ENCODE results near the gene PATJ.

PATJ gene

GRCh38 chr1:62066713-62067112 lies 324.4 kb downstream of the PATJ start:
- no peaks in the 10 kb centered on the region for H3K9me3 ChIP-seq (ENCODE audit: control insufficient read depth, insufficient read depth, low read depth, low read length)

DNA sequence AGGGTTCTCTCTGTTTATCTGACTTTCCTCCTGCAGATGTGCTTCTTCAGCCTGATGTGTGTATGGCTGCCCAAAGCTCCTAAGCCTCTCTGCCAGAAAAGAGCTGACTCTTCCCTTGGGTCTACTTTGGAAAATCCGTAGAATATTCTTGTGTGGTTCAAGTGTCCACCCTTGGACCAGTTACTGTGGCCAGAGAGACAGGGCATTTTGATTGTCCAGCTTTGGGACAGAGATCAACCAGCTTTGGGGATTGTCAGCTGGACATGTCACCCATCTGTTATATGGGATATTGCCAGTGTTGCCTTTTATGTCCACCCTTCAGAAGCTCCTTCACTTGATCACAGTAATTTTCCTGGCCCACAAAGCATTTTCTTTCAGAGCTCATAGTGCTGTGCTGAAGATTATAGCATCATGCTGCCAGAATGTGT lies 326.1 kb downstream of the PATJ start:
- no peak overlapping the region for H3K4me3 ChIP-seq (ENCODE audit: low read depth, low read length)
- no peaks in the 10 kb centered on the region for H3K9me3 ChIP-seq (ENCODE audit: control insufficient read depth, insufficient read depth, low read depth, low read length)
- H3K27ac ChIP-seq (ENCODE audit: extremely low read depth, low read depth, low read length) = no peak overlapping the region
- TF ChIP-seq ZNF677 (tag by site-specific recombination; IDR thresholded peaks at IDR 0.05) (no peak), ZNF792 (tag by site-specific recombination; IDR thresholded peaks at IDR 0.05) (no peak), ZSCAN23 (tag by site-specific recombination; IDR thresholded peaks at IDR 0.05) (no peak), ZBTB48 (tag by site-specific recombination; IDR thresholded peaks at IDR 0.05) (no peak), ZNF701 (tag by site-specific recombination; IDR thresholded peaks at IDR 0.05) (no peak), ZNF777 (tag by site-specific recombination; IDR thresholded peaks at IDR 0.05; ENCODE audit: borderline replicate concordance) (no peak), ZNF580 (tag by site-specific recombination; IDR thresholded peaks at IDR 0.05) (no peak), ZNF121 (tag by site-specific recombination; IDR thresholded peaks at IDR 0.05) (no peak), ZNF391 (tag by site-specific recombination; IDR thresholded peaks at IDR 0.05; ENCODE audit: borderline replicate concordance, low read depth) (no peak), SCRT1 (tag by site-specific recombination; IDR thresholded peaks at IDR 0.05; ENCODE audit: borderline replicate concordance) (no peak), ZNF654 (tag by site-specific recombination; IDR thresholded peaks at IDR 0.05; ENCODE audit: low read depth) (no peak), GLI4 (tag by site-specific recombination; IDR thresholded peaks at IDR 0.05) (no peak), OVOL3 (tag by site-specific recombination; IDR thresholded peaks at IDR 0.05) (no peak), ZNF521 (tag by site-specific recombination; IDR thresholded peaks at IDR 0.05) (no peak), ZBTB6 (tag by site-specific recombination; IDR thresholded peaks at IDR 0.05) (no peak)
- TF ChIP-seq, protein P1, sequence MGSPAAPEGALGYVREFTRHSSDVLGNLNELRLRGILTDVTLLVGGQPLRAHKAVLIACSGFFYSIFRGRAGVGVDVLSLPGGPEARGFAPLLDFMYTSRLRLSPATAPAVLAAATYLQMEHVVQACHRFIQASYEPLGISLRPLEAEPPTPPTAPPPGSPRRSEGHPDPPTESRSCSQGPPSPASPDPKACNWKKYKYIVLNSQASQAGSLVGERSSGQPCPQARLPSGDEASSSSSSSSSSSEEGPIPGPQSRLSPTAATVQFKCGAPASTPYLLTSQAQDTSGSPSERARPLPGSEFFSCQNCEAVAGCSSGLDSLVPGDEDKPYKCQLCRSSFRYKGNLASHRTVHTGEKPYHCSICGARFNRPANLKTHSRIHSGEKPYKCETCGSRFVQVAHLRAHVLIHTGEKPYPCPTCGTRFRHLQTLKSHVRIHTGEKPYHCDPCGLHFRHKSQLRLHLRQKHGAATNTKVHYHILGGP (tag by site-specific recombination; IDR thresholded peaks at IDR 0.05) = no peak
- POLR2A ChIA-PET = no interaction called here
- CTCF ChIA-PET = interaction anchor here (0.6 to 2.3 kb wide), 3 partner anchors 14 to 105 kb away, joined by 3 to 8 read pairs (median 5); no protein-coding TSS in a partner anchor
- H3K4me1 ChIP-seq (ENCODE audit: control insufficient read depth, insufficient read depth, low read length) = peaks cover 6% of the 10 kb centered on the region; the same call in 1 of the 2 replicates
- no peaks in the 10 kb centered on the region for H3K36me3 ChIP-seq (ENCODE audit: control insufficient read depth in 2 of 2, insufficient read depth in 1 of 2, low read length in 2 of 2)

More at GRCh38 chr1:62066713-62067112, 324.4 kb downstream of the PATJ start:
- H3K4me3 ChIP-seq (ENCODE audit: low read depth, low read length) = no peak overlapping the region
- H3K27ac ChIP-seq (ENCODE audit: extremely low read depth, low read depth, low read length) = no peak overlapping the region
- ChIA-PET POLR2A (no interaction called here), CTCF (interaction anchor here (2.3 kb wide), 1 partner anchor 16 kb away, joined by 8 read pairs; no protein-coding TSS in a partner anchor)
- H3K4me1 ChIP-seq (ENCODE audit: control insufficient read depth, insufficient read depth, low read length) = peaks cover 6% of the 10 kb centered on the region; the same call in 1 of the 2 replicates
- H3K36me3 ChIP-seq (ENCODE audit: control insufficient read depth in 2 of 2, insufficient read depth in 1 of 2, low read length in 2 of 2) = no peaks in the 10 kb centered on the region
- TF ChIP-seq GLIS1 (tag by site-specific recombination; IDR thresholded peaks at IDR 0.05) = no peak
- no peak for TF ChIP-seq ZNF121 (tag by site-specific recombination; IDR thresholded peaks at IDR 0.05)
- TF ChIP-seq ZNF785 (tag by site-specific recombination; IDR thresholded peaks at IDR 0.05) = no peak
- no peak for TF ChIP-seq ZNF830 (tag by site-specific recombination; IDR thresholded peaks at IDR 0.05; ENCODE audit: low read depth)
- no peak for TF ChIP-seq KLF8 (tag by site-specific recombination; IDR thresholded peaks at IDR 0.05)
- no peak for TF ChIP-seq ZBTB8A (tag by site-specific recombination; IDR thresholded peaks at IDR 0.05)
- TF ChIP-seq, protein P2, sequence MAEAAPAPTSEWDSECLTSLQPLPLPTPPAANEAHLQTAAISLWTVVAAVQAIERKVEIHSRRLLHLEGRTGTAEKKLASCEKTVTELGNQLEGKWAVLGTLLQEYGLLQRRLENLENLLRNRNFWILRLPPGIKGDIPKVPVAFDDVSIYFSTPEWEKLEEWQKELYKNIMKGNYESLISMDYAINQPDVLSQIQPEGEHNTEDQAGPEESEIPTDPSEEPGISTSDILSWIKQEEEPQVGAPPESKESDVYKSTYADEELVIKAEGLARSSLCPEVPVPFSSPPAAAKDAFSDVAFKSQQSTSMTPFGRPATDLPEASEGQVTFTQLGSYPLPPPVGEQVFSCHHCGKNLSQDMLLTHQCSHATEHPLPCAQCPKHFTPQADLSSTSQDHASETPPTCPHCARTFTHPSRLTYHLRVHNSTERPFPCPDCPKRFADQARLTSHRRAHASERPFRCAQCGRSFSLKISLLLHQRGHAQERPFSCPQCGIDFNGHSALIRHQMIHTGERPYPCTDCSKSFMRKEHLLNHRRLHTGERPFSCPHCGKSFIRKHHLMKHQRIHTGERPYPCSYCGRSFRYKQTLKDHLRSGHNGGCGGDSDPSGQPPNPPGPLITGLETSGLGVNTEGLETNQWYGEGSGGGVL (tag by site-specific recombination; IDR thresholded peaks at IDR 0.05) = no peak
- TF ChIP-seq ZNF626 (tag by site-specific recombination; IDR thresholded peaks at IDR 0.05) = no peak
- no peak for TF ChIP-seq ZNF544 (tag by site-specific recombination; IDR thresholded peaks at IDR 0.05)
- no peak for TF ChIP-seq ZNF555 (tag by site-specific recombination; conservative IDR thresholded peaks at IDR 0.05)
- TF ChIP-seq HOXA7 (CRISPR knock-in tag; IDR thresholded peaks at IDR 0.05; ENCODE audit: borderline replicate concordance) = no peak
- TF ChIP-seq ZNF677 (tag by site-specific recombination; IDR thresholded peaks at IDR 0.05) = no peak
- TF ChIP-seq ZNF19 (tag by site-specific recombination; IDR thresholded peaks at IDR 0.05; ENCODE audit: low read depth) = no peak
- TF ChIP-seq, protein P3, sequence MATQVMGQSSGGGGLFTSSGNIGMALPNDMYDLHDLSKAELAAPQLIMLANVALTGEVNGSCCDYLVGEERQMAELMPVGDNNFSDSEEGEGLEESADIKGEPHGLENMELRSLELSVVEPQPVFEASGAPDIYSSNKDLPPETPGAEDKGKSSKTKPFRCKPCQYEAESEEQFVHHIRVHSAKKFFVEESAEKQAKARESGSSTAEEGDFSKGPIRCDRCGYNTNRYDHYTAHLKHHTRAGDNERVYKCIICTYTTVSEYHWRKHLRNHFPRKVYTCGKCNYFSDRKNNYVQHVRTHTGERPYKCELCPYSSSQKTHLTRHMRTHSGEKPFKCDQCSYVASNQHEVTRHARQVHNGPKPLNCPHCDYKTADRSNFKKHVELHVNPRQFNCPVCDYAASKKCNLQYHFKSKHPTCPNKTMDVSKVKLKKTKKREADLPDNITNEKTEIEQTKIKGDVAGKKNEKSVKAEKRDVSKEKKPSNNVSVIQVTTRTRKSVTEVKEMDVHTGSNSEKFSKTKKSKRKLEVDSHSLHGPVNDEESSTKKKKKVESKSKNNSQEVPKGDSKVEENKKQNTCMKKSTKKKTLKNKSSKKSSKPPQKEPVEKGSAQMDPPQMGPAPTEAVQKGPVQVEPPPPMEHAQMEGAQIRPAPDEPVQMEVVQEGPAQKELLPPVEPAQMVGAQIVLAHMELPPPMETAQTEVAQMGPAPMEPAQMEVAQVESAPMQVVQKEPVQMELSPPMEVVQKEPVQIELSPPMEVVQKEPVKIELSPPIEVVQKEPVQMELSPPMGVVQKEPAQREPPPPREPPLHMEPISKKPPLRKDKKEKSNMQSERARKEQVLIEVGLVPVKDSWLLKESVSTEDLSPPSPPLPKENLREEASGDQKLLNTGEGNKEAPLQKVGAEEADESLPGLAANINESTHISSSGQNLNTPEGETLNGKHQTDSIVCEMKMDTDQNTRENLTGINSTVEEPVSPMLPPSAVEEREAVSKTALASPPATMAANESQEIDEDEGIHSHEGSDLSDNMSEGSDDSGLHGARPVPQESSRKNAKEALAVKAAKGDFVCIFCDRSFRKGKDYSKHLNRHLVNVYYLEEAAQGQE (tag by site-specific recombination; IDR thresholded peaks at IDR 0.05) = no peak
- TF ChIP-seq BCL11A (tag by site-specific recombination; IDR thresholded peaks at IDR 0.05; ENCODE audit: low read depth) = no peak
- TF ChIP-seq ZBTB20 (tag by site-specific recombination; IDR thresholded peaks at IDR 0.05) = no peak
